B cell (primary cell): ENCODE results near the gene PTPRN. TPM values are rescaled to one million over a fixed set of nuclear protein-coding genes. Genes with fewer than 3 reads are reported as not detected.

Source experiments
- ATAC-seq: fragments of 200-7000 bp; cut with Tn5 transposase; one replicate; pipeline ENCODE4 v1.10.0; 2021; ENCODE audit warnings: low read depth, mild to moderate bottlenecking, moderate number of reproducible peaks, moderate library complexity
- CTCF ChIA-PET: fragments of 350-600 bp; sonication (Branson Sonifier 250); formaldehyde crosslinking; loops from one replicate; lab custom pipeline; 2021; ENCODE audit warnings: antibody characterized with exemption, inconsistent platforms; lab: Charles Lee
- POLR2A ChIA-PET: fragments of 350-600 bp; sonication (Branson Sonifier 250); formaldehyde crosslinking; loops from one replicate; lab custom pipeline; 2021; ENCODE audit warnings: antibody characterized with exemption; lab: Charles Lee
- DNase-seq: peaks from one replicate; pipeline ENCODE4 v3.0.0; 2013
- H2AFZ ChIP-seq: 2 replicates; pipeline ENCODE4 v1.6.1; 2012; ENCODE audit warnings: mild to moderate bottlenecking, low read depth, low read length; ENCODE audit not compliant: insufficient read depth, poor library complexity, severe bottlenecking
- H3K27ac ChIP-seq, 2 donors: 1 replicate in 1 of 2; 2 replicates in 1 of 2; pipeline ENCODE4 v1.5.1; 2012 to 2013; ENCODE audit warnings: low read length in 2 of 2, mild to moderate bottlenecking in 2 of 2, moderate library complexity in 1 of 2
- H3K27me3 ChIP-seq, 4 experiments: fragments of 200-600 bp in 1 of 4; sonication (generic) in 1 of 4; replicated peaks in 1 of 4; 1 replicate in 2 of 4; 2 replicates in 2 of 4; pipeline versions ENCODE4 v1.6.1 to v1.7.0; 2013 to 2016; ENCODE audit warnings: low read length in 3 of 4, mild to moderate bottlenecking in 2 of 4, mixed read lengths in 1 of 4, moderate library complexity in 1 of 4; ENCODE audit not compliant: insufficient read depth in 4 of 4, control insufficient read depth in 3 of 4; ENCODE audit errors: control extremely low read depth in 1 of 4
- H3K36me3 ChIP-seq, 2 experiments: replicated peaks in 1 of 2; 1 replicate in 1 of 2; 2 replicates in 1 of 2; pipeline versions ENCODE4 v1.6.1 to v1.7.1; 2013; ENCODE audit warnings: low read length in 1 of 2; ENCODE audit not compliant: insufficient read depth in 2 of 2, control insufficient read depth in 1 of 2; ENCODE audit errors: control extremely low read depth in 1 of 2, extremely low read depth in 1 of 2
- H3K4me1 ChIP-seq, 2 donors: fragments of 200-600 bp in 1 of 2; sonication (generic) in 1 of 2; 1 replicate in 1 of 2; 2 replicates in 1 of 2; pipeline versions ENCODE4 v1.5.1 to v1.6.1; 2013 to 2017; ENCODE audit warnings: low read length in 2 of 2; ENCODE audit not compliant: control insufficient read depth in 2 of 2, insufficient read depth in 2 of 2
- H3K4me2 ChIP-seq: replicated peaks from 2 replicates; pipeline ENCODE3; 2012; ENCODE audit warnings: mild to moderate bottlenecking, low read depth, low read length; ENCODE audit not compliant: poor library complexity, severe bottlenecking
- H3K4me3 ChIP-seq, 5 experiments: fragments of 200-600 bp in 1 of 5; sonication (generic) in 1 of 5; 1 replicate in 3 of 5; 2 replicates in 2 of 5; pipeline versions ENCODE4 v1.5.1 to v1.7.0; 2011 to 2016; ENCODE audit warnings: low read length in 4 of 5, mild to moderate bottlenecking in 4 of 5, low read depth in 2 of 5, control low read depth in 1 of 5, moderate library complexity in 1 of 5; ENCODE audit not compliant: insufficient read depth in 1 of 5; ENCODE audit errors: control extremely low read depth in 1 of 5, extremely low read depth in 1 of 5
- H3K79me2 ChIP-seq: fragments of 200-600 bp; sonication (generic); one replicate; pipeline ENCODE4 v1.6.0; 2016; ENCODE audit warnings: low read length; ENCODE audit not compliant: control insufficient read depth, insufficient read depth
- H3K9ac ChIP-seq: fragments of 200-600 bp; sonication (generic); 2 replicates; pipeline ENCODE4 v1.6.1; 2017; ENCODE audit warnings: mild to moderate bottlenecking, low read length, moderate library complexity
- H3K9me3 ChIP-seq, 3 donors: one replicate each; pipeline versions ENCODE4 v1.6.1 to v1.7.1; 2013; ENCODE audit warnings: low read length in 2 of 3; ENCODE audit not compliant: control insufficient read depth in 2 of 3, insufficient read depth in 1 of 3; ENCODE audit errors: control extremely low read depth in 1 of 3
- H4K20me1 ChIP-seq: 2 replicates; pipeline ENCODE4 v1.6.0; 2012; ENCODE audit warnings: mild to moderate bottlenecking, low read length; ENCODE audit not compliant: insufficient read depth, control insufficient read depth, poor library complexity, severe bottlenecking
- H3K27ac Mint-ChIP-seq: one replicate; pipeline ENCODE4 v1.8.0; 2021; ENCODE audit warnings: mixed read lengths
- H3K27me3 Mint-ChIP-seq: one replicate; pipeline ENCODE4 v1.8.0; 2021; ENCODE audit warnings: mixed read lengths
- H3K4me1 Mint-ChIP-seq: one replicate; pipeline ENCODE4 v1.8.0; 2021; ENCODE audit warnings: mixed read lengths
- H3K4me3 Mint-ChIP-seq: one replicate; pipeline ENCODE4 v1.8.0; 2021; ENCODE audit warnings: mixed read lengths
- H3K9me3 Mint-ChIP-seq: one replicate; pipeline ENCODE4 v1.8.0; 2022; ENCODE audit warnings: mixed read lengths; ENCODE audit not compliant: insufficient read depth
- CTCF ChIP-seq: fragments of 200-600 bp; IDR thresholded peaks from one replicate; pipeline ENCODE4 v1.8.0; 2022; ENCODE audit warnings: antibody characterized with exemption, mild to moderate bottlenecking
- EZH2 ChIP-seq: IDR thresholded peaks from 2 replicates; pipeline ENCODE4 v1.6.1; 2012; ENCODE audit warnings: borderline replicate concordance, low read depth, mild to moderate bottlenecking, moderate library complexity, low read length; ENCODE audit not compliant: insufficient read depth, poor library complexity, severe bottlenecking
- whole genome bisulfite sequencing: methylation state at CpG from one replicate; pipeline ENCODE4 v1.1.5; 2013; ENCODE audit warnings: missing lambda C conversion rate; ENCODE audit not compliant: insufficient coverage; 5-methylcytosine and 5-hydroxymethylcytosine counted together
- intact Hi-C: fragments of 100-400 bp; cut with micrococcal nuclease; formaldehyde crosslinking; loops from one replicate; pipeline ENCODE4 v1.10.0; 2022
- polyA plus RNA-seq: library from polyadenylated mRNA; depleted of rRNA; stranded (reverse); fragments of >200 nt; gene quantifications from 2 replicates; pipeline ENCODE4 v1.2.3, GENCODE V29; 2012
- total RNA-seq, 2 donors: library from RNA; stranded (reverse); fragments of 120-200 nt in 1 of 2; gene quantifications; 1 replicate in 1 of 2; 2 replicates in 1 of 2; pipeline versions ENCODE4 v1.2.3 to v1.2.4, GENCODE V29; 2013 to 2022

PTPRN gene
- total and polyA plus RNA-seq, 2 donors (not counting 1 experiment from before 2014, with no cell fraction given), result 0.04 TPM; not detected in 1

DNA sequence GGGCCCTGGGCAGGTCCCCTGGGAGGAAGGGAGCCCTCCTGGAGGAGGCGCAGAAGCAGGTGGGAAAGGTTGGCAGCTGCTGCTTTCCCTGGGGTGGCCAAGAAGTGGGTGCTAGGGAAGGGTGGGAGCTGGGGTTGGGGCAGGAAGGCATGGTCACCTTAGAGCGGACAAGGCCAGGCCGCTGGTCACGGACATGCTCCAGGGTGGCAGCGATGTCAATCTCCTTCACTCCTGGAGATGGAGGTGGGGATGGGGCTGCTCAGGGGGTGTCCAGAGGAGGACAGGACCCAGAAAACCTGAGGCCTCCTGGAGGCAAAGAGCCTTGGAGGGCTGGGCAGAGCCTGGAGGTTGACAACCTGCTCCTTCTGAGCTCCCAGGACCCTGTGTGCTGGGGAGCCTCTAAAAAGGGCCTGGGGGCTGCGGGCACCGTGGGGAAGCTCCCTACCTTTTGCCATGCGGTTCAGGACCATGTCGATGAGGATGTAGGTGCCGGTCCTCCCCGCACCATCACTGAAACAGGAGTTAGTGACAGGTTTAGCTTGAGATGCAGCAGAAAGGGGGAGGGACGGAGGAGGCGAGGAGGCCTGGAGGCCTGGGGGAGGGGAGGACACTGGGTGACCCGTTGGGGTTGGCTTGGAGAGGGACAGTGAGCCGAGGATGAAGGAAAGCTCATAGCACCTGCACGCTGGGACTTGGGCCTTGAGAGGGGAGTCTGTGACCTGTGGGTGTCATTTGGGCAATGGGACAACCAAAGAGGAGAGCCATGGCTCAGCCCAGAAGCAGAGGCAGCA lies 18.6 kb downstream of the PTPRN start:
- ATAC-seq, result no peak
- Mint-ChIP-seq H3K27me3 (no peaks in the 10 kb centered on the region), H3K9me3 (no peaks in the 10 kb centered on the region), H3K4me3 (no peak overlapping the region), H3K4me1 (peaks cover 13% of the 10 kb centered on the region), H3K27ac (no peak overlapping the region)
- no peak for TF ChIP-seq CTCF
- TF ChIP-seq EZH2, result no peak
- Histone ChIP-seq H3K27me3 (no peaks in the 10 kb centered on the region), H3K36me3 (peaks cover 0 to 7% of the 10 kb centered on the region in 2 experiments), H3K4me3 (no peak overlapping the region), H3K27ac (no peak overlapping the region), H3K9me3 (no peaks in the 10 kb centered on the region), H3K79me2 (no peaks in the 10 kb centered on the region), H4K20me1 (peaks cover 2% of the 10 kb centered on the region), H2AFZ (no peak overlapping the region), H3K9ac (no peak overlapping the region), H3K4me2 (no peak overlapping the region), H3K4me1 (peaks cover 10 to 13% of the 10 kb centered on the region in 2 donors)
- CTCF ChIA-PET, result interaction anchor here (0.7 to 6.5 kb wide), 5 partner anchors 9 to 131 kb away, joined by 3 to 239 read pairs (median 6); partner anchors contain the start of genes DNAJB2 and NHEJ1
- intact Hi-C loops, result no loop called here
- no peak for DNase-seq
- POLR2A ChIA-PET, result interaction anchor here (0.9 kb wide), 1 partner anchor 11 kb away, joined by 3 read pairs; the partner anchor contains the start of gene DNAJB2
- WGBS, result 90% methylated on average over 16 of the region's 16 CpGs
